HepG2 (cell line): ENCODE results near the gene ZBTB7B. TPM values are rescaled to one million over a fixed set of nuclear protein-coding genes. Genes with fewer than 3 reads are reported as not detected.

Experiments used
- AHR ChIP-seq: IDR thresholded peaks from 2 replicates; pipeline ENCODE4 v1.6.1; 2018; ENCODE audit warnings: missing genetic modification reagents, missing compliant biosample characterization
- BHLHE40 ChIP-seq: IDR thresholded peaks from 2 replicates; pipeline ENCODE4 v1.6.1; 2011; ENCODE audit warnings: low read length, improper control_type of control experiment
- EHMT2 ChIP-seq: fragments of 200-600 bp; sonication (generic); IDR thresholded peaks from 2 replicates; pipeline ENCODE4 v1.7.0; 2017; ENCODE audit warnings: antibody characterized with exemption, low read depth, low read length, borderline replicate concordance
- HDAC6 ChIP-seq: fragments of 200-600 bp; sonication (generic); IDR thresholded peaks from 2 replicates; pipeline ENCODE4 v1.7.0; 2017; ENCODE audit warnings: mild to moderate bottlenecking, antibody characterized with exemption, low read length, low read depth
- NFIB ChIP-seq: sonication (generic); formaldehyde crosslinking; IDR thresholded peaks from 2 replicates; pipeline ENCODE4 v1.9.0; 2021; ENCODE audit warnings: missing genetic modification reagents, mild to moderate bottlenecking, borderline replicate concordance
- NFYB ChIP-seq: sonication (generic); formaldehyde crosslinking; IDR thresholded peaks from 2 replicates; pipeline ENCODE4 v1.4.0; 2020; ENCODE audit warnings: missing genetic modification reagents
- PAX8 ChIP-seq: sonication (generic); formaldehyde crosslinking; IDR thresholded peaks from 2 replicates; pipeline ENCODE4 v1.8.0; 2022; ENCODE audit warnings: mild to moderate bottlenecking, missing genetic modification reagents, borderline replicate concordance
- PHF21A ChIP-seq: sonication (generic); formaldehyde crosslinking; IDR thresholded peaks from 2 replicates; pipeline ENCODE4 v1.5.0; 2020; ENCODE audit warnings: mild to moderate bottlenecking, missing genetic modification reagents
- PRPF4 ChIP-seq: fragments of 200-400 bp; formaldehyde crosslinking; IDR thresholded peaks from 2 replicates; pipeline ENCODE4 v1.6.1; 2016; ENCODE audit warnings: low read length, low read depth; ENCODE audit not compliant: poor library complexity, severe bottlenecking
- RBM22 ChIP-seq: fragments of 200-400 bp; formaldehyde crosslinking; optimal IDR thresholded peaks from 2 replicates; pipeline ENCODE3; 2017; ENCODE audit warnings: mild to moderate bottlenecking, low read length, moderate library complexity
- SSRP1 ChIP-seq: IDR thresholded peaks from 2 replicates; pipeline ENCODE4 v1.6.1; 2016; ENCODE audit warnings: control low read depth
- TBP ChIP-seq: sonication (generic); formaldehyde crosslinking; IDR thresholded peaks from 2 replicates; pipeline ENCODE4 v1.5.0; 2020; ENCODE audit warnings: missing genetic modification reagents
- TBX2 ChIP-seq: sonication (generic); formaldehyde crosslinking; IDR thresholded peaks from 2 replicates; pipeline ENCODE4 v1.5.0; 2020; ENCODE audit warnings: missing genetic modification reagents, mild to moderate bottlenecking, borderline replicate concordance
- THRA ChIP-seq: sonication (generic); formaldehyde crosslinking; IDR thresholded peaks from 2 replicates; pipeline ENCODE4 v1.4.0; 2020; ENCODE audit warnings: missing genetic modification reagents, borderline replicate concordance
- ZBTB1 ChIP-seq: sonication (generic); formaldehyde crosslinking; IDR thresholded peaks from 2 replicates; pipeline ENCODE4 v1.4.0; 2020; ENCODE audit warnings: missing genetic modification reagents, borderline replicate concordance
- ZBTB14 ChIP-seq: sonication (generic); formaldehyde crosslinking; IDR thresholded peaks from 2 replicates; pipeline ENCODE4 v1.4.0; 2020; ENCODE audit warnings: missing genetic modification reagents
- ZBTB7A ChIP-seq: sonication (generic); formaldehyde crosslinking; IDR thresholded peaks from 2 replicates; pipeline ENCODE4 v1.8.0; 2022; ENCODE audit warnings: mild to moderate bottlenecking, missing genetic modification reagents
- ZNF33B ChIP-seq: sonication (generic); formaldehyde crosslinking; IDR thresholded peaks from 2 replicates; pipeline ENCODE4 v1.5.1; 2020; ENCODE audit warnings: mild to moderate bottlenecking, missing genetic modification reagents
- ZNF550 ChIP-seq: sonication (generic); formaldehyde crosslinking; IDR thresholded peaks from 2 replicates; pipeline ENCODE4 v1.4.0; 2020; ENCODE audit warnings: mild to moderate bottlenecking, missing genetic modification reagents, borderline replicate concordance
- ZNF562 ChIP-seq: sonication (generic); formaldehyde crosslinking; IDR thresholded peaks from 2 replicates; pipeline ENCODE4 v1.8.0; 2022; ENCODE audit warnings: missing genetic modification reagents, borderline replicate concordance
- ZNF580 ChIP-seq: IDR thresholded peaks from 2 replicates; pipeline ENCODE4 v1.6.1; 2016; ENCODE audit warnings: low read depth, borderline replicate concordance
- ZNF605 ChIP-seq: sonication (generic); formaldehyde crosslinking; IDR thresholded peaks from 2 replicates; pipeline ENCODE4 v1.8.0; 2022; ENCODE audit warnings: mild to moderate bottlenecking, missing genetic modification reagents
- polyA plus RNA-seq, 8 experiments: library from polyadenylated mRNA; depleted of rRNA in 3 of 8; stranded (reverse) in 7 of 8; unstranded in 1 of 8; fragments of >200 nt; fragmentation: Illumina TruSeq in 4 of 8; extraction: Trizol in 4 of 8; gene quantifications; 2 replicates each; pipeline versions ENCODE4 v1.2.1 to v1.2.3, GENCODE V29; 2011 to 2016; ENCODE audit warnings: low read depth in 4 of 8, missing spikeins in 1 of 8, mixed read lengths in 1 of 8; ENCODE audit not compliant: insufficient read depth in 1 of 8
- total RNA-seq, 5 experiments: library from RNA; depleted of rRNA; stranded (reverse); fragments of >200 nt; fragmentation: Illumina TruSeq; extraction: Trizol; gene quantifications; 2 replicates each; pipeline ENCODE4 v1.2.3, GENCODE V29; 2016; ENCODE audit warnings: low read depth in 1 of 5
- TF ChIP-seq, protein P1 (sequence below): sonication (generic); formaldehyde crosslinking; IDR thresholded peaks from 2 replicates; pipeline ENCODE4 v1.5.1; 2020; ENCODE audit warnings: mild to moderate bottlenecking, missing genetic modification reagents, borderline replicate concordance
- TF ChIP-seq, protein P2 (sequence below): sonication (generic); formaldehyde crosslinking; IDR thresholded peaks from 2 replicates; pipeline ENCODE4 v1.8.0; 2022; ENCODE audit warnings: low read depth, missing genetic modification reagents

Gene ZBTB7B
- total and polyA plus RNA-seq, 2 of the 13 experiments (the other 11 are each of a cell fraction or from before 2014, with no cell fraction given) = 15.5 to 17.5 TPM

DNA sequence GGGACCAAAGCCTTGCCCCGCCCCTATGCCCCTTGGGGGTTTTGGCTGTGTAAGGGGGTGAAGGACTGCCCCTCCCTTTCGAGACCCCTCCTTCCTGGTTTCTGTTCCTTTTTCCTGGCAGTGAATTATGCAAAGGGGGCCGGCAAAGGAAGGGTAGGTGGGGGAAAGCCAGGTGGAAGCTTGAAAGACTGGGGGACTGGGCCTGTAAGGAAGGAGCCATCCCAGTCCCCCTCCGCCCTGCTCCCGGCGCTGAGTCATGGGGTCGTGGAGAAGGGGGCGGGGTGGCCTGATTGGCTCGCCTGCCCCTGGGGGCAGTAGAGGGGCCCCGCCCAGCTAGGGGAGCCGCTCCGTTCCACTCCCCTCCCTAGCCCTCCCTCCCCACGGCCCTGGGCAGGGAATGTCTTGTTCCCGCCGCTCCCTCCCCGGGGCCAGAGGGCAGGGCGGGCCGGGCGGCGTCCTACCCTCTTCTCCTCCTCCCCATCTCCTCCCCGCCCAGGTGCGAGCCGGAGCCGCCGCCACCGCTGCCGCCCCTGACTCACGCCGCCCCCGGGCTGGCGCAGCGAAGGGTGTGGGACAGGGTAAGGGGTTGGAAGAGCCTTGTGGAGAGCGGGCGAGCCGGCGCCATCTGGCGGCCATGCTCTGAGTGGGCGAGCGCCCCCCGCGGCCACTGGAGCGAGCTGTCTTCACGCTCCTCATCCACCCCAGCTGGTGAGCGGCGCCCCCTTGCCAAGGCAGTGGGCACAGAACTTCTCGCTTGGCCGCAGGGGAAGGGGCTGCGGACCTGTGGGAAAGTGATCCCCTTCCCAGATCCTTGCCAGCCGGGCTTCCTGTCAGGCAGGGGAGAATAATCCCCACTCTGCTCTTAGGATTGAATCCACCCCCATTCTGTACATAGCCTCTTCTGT lies 14.7 kb downstream of the ZBTB7B start (continued):
- no peak for TF ChIP-seq HDAC6
- peak; percentile 95 for TF ChIP-seq ZBTB7A (CRISPR knock-in tag)
- TF ChIP-seq ZBTB1 (CRISPR knock-in tag) = no peak
- peak; percentile 90 for TF ChIP-seq TBX2
- TF ChIP-seq EHMT2 = no peak
- TF ChIP-seq AHR (CRISPR knock-in tag) = no peak; the same call in 1 of the 2 replicates
- peak; percentile 90 for TF ChIP-seq ZNF580 (CRISPR knock-in tag)
- no peak for TF ChIP-seq ZNF33B (CRISPR knock-in tag)
- TF ChIP-seq TBP (CRISPR knock-in tag) = no peak
- TF ChIP-seq PRPF4 = no peak
- TF ChIP-seq ZBTB14 (CRISPR knock-in tag) = peak; percentile 40; the same call in 1 of the 2 replicates
- no peak for TF ChIP-seq NFIB (CRISPR knock-in tag)
- TF ChIP-seq SSRP1 (CRISPR knock-in tag) = peak; percentile 84; the same call in 1 of the 2 replicates
- no peak for TF ChIP-seq PAX8 (CRISPR knock-in tag)
- TF ChIP-seq ZNF550 (CRISPR knock-in tag) = 0 out of 2 replicates have a peak, but pooled peaks have one; percentile 12
- no peak for TF ChIP-seq ZNF562 (CRISPR knock-in tag)
- peak; percentile 66 for TF ChIP-seq RBM22
- peak; percentile 79 for TF ChIP-seq ZNF605
- TF ChIP-seq NFYB (CRISPR knock-in tag) = peak; percentile 23; the same call in 1 of the 2 replicates
- TF ChIP-seq THRA (CRISPR knock-in tag) = peak; percentile 82; the same call in 1 of the 2 replicates
- peak; percentile 96 for TF ChIP-seq PHF21A (CRISPR knock-in tag)
- TF ChIP-seq, protein P1, sequence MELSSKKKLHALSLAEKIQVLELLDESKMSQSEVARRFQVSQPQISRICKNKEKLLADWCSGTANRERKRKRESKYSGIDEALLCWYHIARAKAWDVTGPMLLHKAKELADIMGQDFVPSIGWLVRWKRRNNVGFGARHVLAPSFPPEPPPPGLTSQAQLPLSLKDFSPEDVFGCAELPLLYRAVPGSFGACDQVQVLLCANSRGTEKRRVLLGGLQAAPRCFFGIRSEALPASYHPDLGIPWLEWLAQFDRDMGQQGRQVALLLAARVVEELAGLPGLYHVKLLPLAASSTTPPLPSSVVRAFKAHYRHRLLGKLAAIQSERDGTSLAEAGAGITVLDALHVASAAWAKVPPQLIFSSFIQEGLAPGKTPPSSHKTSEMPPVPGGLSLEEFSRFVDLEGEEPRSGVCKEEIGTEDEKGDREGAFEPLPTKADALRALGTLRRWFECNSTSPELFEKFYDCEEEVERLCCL = no peak
- TF ChIP-seq, protein P2, sequence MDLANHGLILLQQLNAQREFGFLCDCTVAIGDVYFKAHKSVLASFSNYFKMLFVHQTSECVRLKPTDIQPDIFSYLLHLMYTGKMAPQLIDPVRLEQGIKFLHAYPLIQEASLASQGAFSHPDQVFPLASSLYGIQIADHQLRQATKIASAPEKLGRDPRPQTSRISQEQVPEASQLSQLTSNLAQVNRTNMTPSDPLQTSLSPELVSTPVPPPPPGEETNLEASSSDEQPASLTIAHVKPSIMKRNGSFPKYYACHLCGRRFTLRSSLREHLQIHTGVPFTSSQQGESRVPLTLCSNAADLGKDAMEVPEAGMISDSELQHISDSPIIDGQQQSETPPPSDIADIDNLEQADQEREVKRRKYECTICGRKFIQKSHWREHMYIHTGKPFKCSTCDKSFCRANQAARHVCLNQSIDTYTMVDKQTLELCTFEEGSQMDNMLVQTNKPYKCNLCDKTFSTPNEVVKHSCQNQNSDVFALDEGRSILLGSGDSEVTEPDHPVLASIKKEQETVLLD = peak; percentile 75
- peak; percentile 49; the same call in 1 of the 2 replicates for TF ChIP-seq BHLHE40
